PC-3 (cell line): ENCODE results near the gene PHYKPL. TPM values are rescaled to one million over a fixed set of nuclear protein-coding genes. Genes with fewer than 3 reads are reported as not detected.

Experiments
- ATAC-seq: fragments of 200-7000 bp; cut with Tn5 transposase; 2 replicates; pipeline ENCODE4 v1.9.1; 2020; ENCODE audit warnings: mild to moderate bottlenecking, moderate library complexity
- BruUV-seq: library from RNA; stranded (reverse); fragments of 400-500 nt; replicated peaks from 2 replicates; lab custom pipeline; 2021; lab: Mats Ljungman, UMichigan
- CTCF ChIA-PET: fragments of 300-600 bp; sonication (Branson Sonifier 250); formaldehyde crosslinking; loops from one replicate; lab custom pipeline; 2022; ENCODE audit warnings: antibody characterized with exemption; lab: Charles Lee
- POLR2A ChIA-PET: fragments of 300-600 bp; sonication (Branson Sonifier 250); formaldehyde crosslinking; loops from one replicate; lab custom pipeline; 2022; ENCODE audit warnings: antibody characterized with exemption; ENCODE audit not compliant: unreplicated experiment; lab: Charles Lee
- DNase-seq: peaks from one replicate; pipeline ENCODE4 v3.0.0-alpha.2; 2015
- H2AFZ ChIP-seq: fragments of 300-600 bp; sonication (generic); 2 replicates; pipeline ENCODE4 v1.6.0; 2016; ENCODE audit warnings: antibody characterized with exemption, low read length
- H3F3A ChIP-seq: fragments of 300-600 bp; sonication (generic); one replicate; pipeline ENCODE4 v1.6.0; 2017; ENCODE audit warnings: antibody characterized with exemption, low read length, control low read depth, mild to moderate bottlenecking; ENCODE audit not compliant: unreplicated experiment
- H3K27ac ChIP-seq: fragments of 300-600 bp; sonication (generic); 2 replicates; pipeline ENCODE4 v1.5.1; 2016; ENCODE audit warnings: mild to moderate bottlenecking, low read length
- H3K27me3 ChIP-seq: fragments of 300-600 bp; sonication (generic); 2 replicates; pipeline ENCODE4 v1.6.1; 2016; ENCODE audit warnings: low read length, mixed read lengths
- H3K36me3 ChIP-seq: fragments of 300-600 bp; sonication (generic); 2 replicates; pipeline ENCODE4 v1.6.1; 2016; ENCODE audit warnings: low read depth, mixed run types, low read length, mixed read lengths
- H3K4me1 ChIP-seq: fragments of 300-600 bp; sonication (generic); 2 replicates; pipeline ENCODE4 v1.5.1; 2016; ENCODE audit warnings: low read length; ENCODE audit not compliant: insufficient read depth
- H3K4me2 ChIP-seq: fragments of 300-600 bp; sonication (generic); 2 replicates; pipeline ENCODE4 v1.6.0; 2016; ENCODE audit warnings: low read length
- H3K4me3 ChIP-seq: fragments of 300-600 bp; sonication (generic); 2 replicates; pipeline ENCODE4 v1.5.1; 2016; ENCODE audit warnings: mild to moderate bottlenecking, low read length, mixed read lengths
- H3K79me2 ChIP-seq: fragments of 300-600 bp; sonication (generic); 2 replicates; pipeline ENCODE4 v1.6.1; 2017; ENCODE audit warnings: low read length, mixed read lengths
- H3K9ac ChIP-seq: fragments of 300-600 bp; sonication (generic); 2 replicates; pipeline ENCODE4 v1.6.0; 2016; ENCODE audit warnings: mild to moderate bottlenecking, low read length
- H3K9me2 ChIP-seq: fragments of 300-600 bp; sonication (generic); replicated peaks from 2 replicates; pipeline ENCODE4 v1.6.1; 2016; ENCODE audit warnings: mixed run types, low read length, mixed read lengths
- H3K9me3 ChIP-seq: fragments of 300-600 bp; sonication (generic); 2 replicates; pipeline ENCODE4 v1.6.1; 2016; ENCODE audit warnings: low read length, mixed read lengths
- H4K20me1 ChIP-seq: fragments of 300-600 bp; sonication (generic); 2 replicates; pipeline ENCODE4 v1.6.1; 2016; ENCODE audit warnings: low read length, mixed read lengths
- CTCF ChIP-seq: fragments of 300-600 bp; sonication (generic); conservative IDR thresholded peaks from 2 replicates; pipeline ENCODE4 v1.5.1; 2017; ENCODE audit warnings: antibody characterized with exemption, low read depth, mild to moderate bottlenecking, low read length
- EZH2 ChIP-seq: fragments of 300-600 bp; sonication (generic); IDR thresholded peaks from one replicate; pipeline ENCODE4 v1.6.1; 2017; ENCODE audit warnings: antibody characterized with exemption, mild to moderate bottlenecking, low read length; ENCODE audit not compliant: unreplicated experiment
- EZH2phosphoT487 ChIP-seq: fragments of 300-600 bp; sonication (generic); IDR thresholded peaks from 2 replicates; pipeline ENCODE4 v1.6.1; 2018; ENCODE audit warnings: mild to moderate bottlenecking, antibody characterized with exemption, low read length, borderline replicate concordance
- intact Hi-C: fragments of 100-400 bp; cut with micrococcal nuclease; formaldehyde crosslinking; loops from 2 replicates; pipeline ENCODE4 v1.9.0; 2023
- total RNA-seq: library from RNA; depleted of rRNA; stranded (reverse); fragments of >200 nt; gene quantifications from 2 replicates; pipeline ENCODE4 v1.2.3, GENCODE V29; 2014

Gene PHYKPL
- total RNA-seq, 1 experiment from 2014 or later: 31.2 TPM

GRCh38 chr5:178209334-178210072, 23.1 kb downstream of the PHYKPL start:
- no peaks in the 10 kb centered on the region for H3K9me3 ChIP-seq
- H3F3A ChIP-seq: peaks cover 7% of the 10 kb centered on the region
- peaks cover 55% of the 10 kb centered on the region for H3K79me2 ChIP-seq
- no peak overlapping the region for H3K27ac ChIP-seq
- DNase-seq (no peak), ATAC-seq (no peak)
- intact Hi-C loops: no loop called here
- H3K27me3 ChIP-seq: no peaks in the 10 kb centered on the region
- no peak overlapping the region for H3K9ac ChIP-seq
- ChIA-PET POLR2A (no interaction called here), CTCF (no interaction called here)
- no peak overlapping the region for H3K4me3 ChIP-seq
- no TSS peak for BruUV-seq
- H3K4me1 ChIP-seq: peaks cover 22% of the 10 kb centered on the region
- no peaks in the 10 kb centered on the region for H3K9me2 ChIP-seq
- H3K4me2 ChIP-seq: no peak overlapping the region
- H4K20me1 ChIP-seq: peaks cover 79% of the 10 kb centered on the region
- TF ChIP-seq EZH2phosphoT487 (no peak), CTCF (no peak), EZH2 (no peak)
- H3K36me3 ChIP-seq: peaks cover 87% of the 10 kb centered on the region
- H2AFZ ChIP-seq: no peak overlapping the region

- no peak for ATAC-seq
- Histone ChIP-seq H3K9me2 (no peaks in the 10 kb centered on the region), H3K27me3 (no peaks in the 10 kb centered on the region), H2AFZ (no peak overlapping the region), H3K36me3 (peaks cover 82% of the 10 kb centered on the region), H3K9ac (no peak overlapping the region), H3F3A (peaks cover 7% of the 10 kb centered on the region), H3K9me3 (no peaks in the 10 kb centered on the region), H4K20me1 (peaks cover 79% of the 10 kb centered on the region), H3K27ac (no peak overlapping the region), H3K4me1 (peaks cover 22% of the 10 kb centered on the region), H3K4me2 (no peak overlapping the region), H3K79me2 (peaks cover 61% of the 10 kb centered on the region), H3K4me3 (no peak overlapping the region)
- DNase-seq: no peak
- ChIA-PET CTCF (no interaction called here), POLR2A (no interaction called here)
- BruUV-seq: no TSS peak
- TF ChIP-seq EZH2phosphoT487: no peak
- TF ChIP-seq CTCF: peak; percentile 28; the same call in 1 of the 2 replicates
- intact Hi-C loops: no loop called here
These were observed 23.9 kb downstream of the PHYKPL start for GRCh38 chr5:178208540-178209227.

DNA sequence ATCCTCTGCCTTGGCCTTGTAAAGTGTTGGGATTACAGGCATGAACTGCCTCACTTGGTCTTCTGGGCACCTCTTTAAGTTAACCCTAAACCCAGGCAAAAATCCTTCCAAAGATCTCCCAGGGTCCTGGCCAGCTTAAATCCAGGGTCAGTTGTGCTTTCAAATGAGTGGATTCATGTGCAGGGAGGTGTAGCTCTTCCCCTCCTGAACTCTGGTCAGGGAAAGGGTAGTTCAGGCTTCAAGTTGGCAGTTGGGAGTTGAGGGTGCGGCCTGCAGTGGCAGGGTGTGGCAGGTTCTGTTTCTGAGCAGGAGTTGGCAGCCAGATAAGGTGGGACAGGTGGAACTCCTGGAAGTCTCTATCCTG, 24.7 kb downstream of the PHYKPL start:
- intact Hi-C loops: no loop called here
- Histone ChIP-seq H3K79me2 (peaks cover 62% of the 10 kb centered on the region), H3F3A (peaks cover 7% of the 10 kb centered on the region), H2AFZ (no peak overlapping the region), H3K4me3 (peak overlapping the region; percentile 92; the same call in 1 of the 2 replicates), H4K20me1 (peaks cover 77% of the 10 kb centered on the region), H3K27ac (no peak overlapping the region), H3K27me3 (no peaks in the 10 kb centered on the region), H3K4me2 (peak overlapping the region; percentile 93), H3K4me1 (peaks cover 22% of the 10 kb centered on the region), H3K9me3 (no peaks in the 10 kb centered on the region), H3K36me3 (peaks cover 74% of the 10 kb centered on the region), H3K9me2 (no peaks in the 10 kb centered on the region), H3K9ac (no peak overlapping the region)
- ChIA-PET POLR2A (interaction anchor here (0.5 kb wide), 1 partner anchor 1416 kb away, joined by 4 read pairs; the partner anchor contains the start of gene HNRNPH1), CTCF (no interaction called here)
- TF ChIP-seq EZH2 (no peak), CTCF (no peak), EZH2phosphoT487 (no peak)
- no TSS peak for BruUV-seq
- ATAC-seq: no peak
- DNase-seq: no peak
